GM12873 (cell line): ENCODE data around the gene STRN.

Experiments
- TF ChIP-seq, protein P1 (sequence below): IDR thresholded peaks from 2 replicates; pipeline ENCODE4 v1.5.1; 2012; ENCODE audit warnings: low read depth, mild to moderate bottlenecking, moderate library complexity, low read length, control low read depth; ENCODE audit not compliant: insufficient read depth; ENCODE audit errors: missing control alignments

Gene STRN

DNA sequence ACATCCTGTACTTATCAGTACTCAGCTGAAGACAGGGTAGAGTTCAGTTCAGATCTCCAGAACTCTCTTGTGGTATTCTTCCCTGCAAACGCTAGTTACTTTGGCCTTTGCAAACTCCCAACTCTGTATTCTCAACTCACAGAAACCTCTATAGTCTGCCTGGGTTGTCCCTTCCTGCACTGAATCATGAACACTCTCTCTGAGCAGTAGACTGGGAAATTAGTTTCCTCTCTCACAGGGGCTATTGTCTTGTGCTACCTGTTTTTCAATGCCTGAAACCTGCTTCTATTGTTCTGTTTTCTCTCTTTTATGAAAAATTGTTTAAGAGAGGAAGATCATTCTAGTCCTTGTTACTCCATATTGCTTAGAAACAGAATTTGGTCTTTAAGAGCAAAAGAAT, 135.2 kb downstream of the STRN start:
- TF ChIP-seq, protein P1, sequence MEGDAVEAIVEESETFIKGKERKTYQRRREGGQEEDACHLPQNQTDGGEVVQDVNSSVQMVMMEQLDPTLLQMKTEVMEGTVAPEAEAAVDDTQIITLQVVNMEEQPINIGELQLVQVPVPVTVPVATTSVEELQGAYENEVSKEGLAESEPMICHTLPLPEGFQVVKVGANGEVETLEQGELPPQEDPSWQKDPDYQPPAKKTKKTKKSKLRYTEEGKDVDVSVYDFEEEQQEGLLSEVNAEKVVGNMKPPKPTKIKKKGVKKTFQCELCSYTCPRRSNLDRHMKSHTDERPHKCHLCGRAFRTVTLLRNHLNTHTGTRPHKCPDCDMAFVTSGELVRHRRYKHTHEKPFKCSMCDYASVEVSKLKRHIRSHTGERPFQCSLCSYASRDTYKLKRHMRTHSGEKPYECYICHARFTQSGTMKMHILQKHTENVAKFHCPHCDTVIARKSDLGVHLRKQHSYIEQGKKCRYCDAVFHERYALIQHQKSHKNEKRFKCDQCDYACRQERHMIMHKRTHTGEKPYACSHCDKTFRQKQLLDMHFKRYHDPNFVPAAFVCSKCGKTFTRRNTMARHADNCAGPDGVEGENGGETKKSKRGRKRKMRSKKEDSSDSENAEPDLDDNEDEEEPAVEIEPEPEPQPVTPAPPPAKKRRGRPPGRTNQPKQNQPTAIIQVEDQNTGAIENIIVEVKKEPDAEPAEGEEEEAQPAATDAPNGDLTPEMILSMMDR: no peak

DNA sequence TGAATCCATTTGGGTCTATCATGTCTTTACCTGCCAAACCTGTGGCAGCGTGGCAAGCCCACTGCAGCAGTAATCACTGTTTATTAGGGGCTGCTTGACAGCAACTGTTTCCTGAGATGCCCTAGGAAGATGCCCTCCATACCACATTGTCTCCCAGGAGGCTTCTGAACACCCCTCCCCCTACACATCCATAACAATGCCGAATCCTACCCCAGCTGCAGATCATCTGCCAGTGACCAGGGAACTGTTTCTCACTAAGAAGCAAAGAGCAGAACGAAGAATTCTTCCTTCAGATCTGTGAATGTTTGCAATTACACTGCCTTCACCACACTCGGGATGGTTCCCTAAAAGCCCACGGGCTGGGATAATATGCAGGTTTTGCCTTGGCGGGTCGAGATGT, 142.1 kb downstream of the STRN start:
- TF ChIP-seq, protein P1: no peak

DNA sequence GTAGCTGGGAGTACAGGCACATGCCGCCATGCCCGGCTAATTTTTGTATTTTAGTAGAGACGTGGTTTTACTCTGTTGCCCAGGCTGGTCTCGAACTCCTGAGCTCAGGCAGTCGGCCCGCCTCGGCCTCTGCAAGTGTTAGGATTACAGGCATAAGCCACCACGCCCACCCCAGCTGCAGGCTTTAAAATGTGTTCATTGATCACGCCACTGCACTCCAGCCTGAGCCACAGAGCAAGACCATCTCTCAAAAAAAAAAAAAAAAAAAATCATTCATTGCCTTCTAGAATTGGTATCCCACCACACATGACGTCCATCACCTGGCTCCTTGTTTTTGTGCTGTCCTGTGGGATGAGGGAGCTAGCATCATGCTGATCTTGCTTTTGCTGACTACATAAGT, 142.5 kb downstream of the STRN start:
- TF ChIP-seq, protein P1: no peak

DNA sequence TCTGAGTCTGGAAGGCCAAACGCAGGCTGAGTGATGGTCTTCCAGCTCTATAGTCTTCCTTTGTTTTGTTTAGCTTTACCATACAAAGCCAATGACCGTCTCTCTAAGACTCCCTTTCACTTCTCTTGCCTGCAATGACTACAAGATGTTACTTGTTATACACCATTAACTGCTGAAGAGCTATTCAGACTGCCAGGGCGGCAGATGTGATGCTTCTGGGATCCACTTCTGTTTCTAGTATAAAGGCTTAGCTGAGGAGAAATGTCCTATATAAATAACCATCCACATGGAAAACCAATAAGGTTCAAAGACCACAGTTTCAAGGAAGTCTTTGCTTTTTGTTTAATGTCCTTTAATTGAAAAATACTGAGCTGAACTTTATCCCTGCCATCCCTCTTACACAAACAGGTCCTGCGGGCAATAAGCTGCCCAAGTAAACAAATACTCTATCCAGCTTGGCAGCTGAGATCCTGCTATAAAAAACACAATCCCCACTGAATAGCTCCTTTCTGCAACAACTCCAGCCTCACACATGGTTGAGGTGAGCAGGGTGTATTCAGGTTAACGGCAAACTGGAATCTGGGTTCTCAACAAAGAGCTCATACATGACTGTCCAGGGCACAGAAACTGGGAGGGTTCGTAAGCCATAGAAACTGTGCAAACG, 145.3 kb downstream of the STRN start:
- TF ChIP-seq, protein P1: no peak

DNA sequence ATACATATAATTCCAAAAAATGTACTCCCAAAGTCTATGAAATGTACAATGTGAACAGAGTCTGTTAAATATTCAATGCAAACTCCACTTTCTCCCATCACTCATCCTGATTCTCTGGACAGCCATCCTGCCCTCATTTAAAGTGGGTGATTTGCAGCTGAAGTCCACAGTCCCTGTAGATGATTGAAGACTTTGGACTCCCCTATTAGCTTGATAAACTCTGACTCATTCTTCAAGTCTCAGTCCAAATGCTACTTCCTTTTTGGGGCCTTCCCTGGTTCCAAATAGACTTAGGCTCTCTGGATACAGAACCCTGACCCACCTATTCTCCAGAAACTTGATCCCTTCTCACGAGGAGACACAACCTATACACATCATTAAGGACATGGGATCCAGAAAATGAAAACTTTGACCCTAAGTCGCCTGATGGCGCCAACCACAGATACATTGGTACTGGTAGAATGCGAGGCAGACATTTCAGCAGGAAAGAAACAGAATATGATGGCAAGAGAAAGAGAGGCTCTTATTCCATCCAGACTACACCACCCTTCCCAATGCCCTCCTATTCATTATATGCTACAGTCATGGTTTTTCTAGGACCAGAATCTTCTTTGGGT, 147.1 kb downstream of the STRN start:
- TF ChIP-seq, protein P1: no peak

DNA sequence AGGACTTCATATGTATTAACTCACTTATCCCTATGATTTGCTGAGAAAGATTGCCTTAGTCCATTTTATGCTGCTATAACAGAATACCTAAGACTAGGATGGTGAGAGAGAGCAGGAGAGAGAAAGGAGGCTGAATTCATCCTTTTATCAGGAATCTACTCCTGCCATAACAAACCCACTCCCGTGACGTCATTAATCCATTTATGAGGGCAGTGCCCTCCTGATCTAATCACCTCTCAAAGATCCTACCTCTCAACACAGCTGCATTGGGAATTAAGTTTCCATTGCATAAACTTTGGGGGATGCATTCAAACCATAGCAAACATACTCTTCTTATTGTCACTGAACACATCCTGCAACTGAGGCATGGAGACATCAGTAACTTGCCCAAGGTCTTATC, 147.8 kb downstream of the STRN start:
- TF ChIP-seq, protein P1: no peak

DNA sequence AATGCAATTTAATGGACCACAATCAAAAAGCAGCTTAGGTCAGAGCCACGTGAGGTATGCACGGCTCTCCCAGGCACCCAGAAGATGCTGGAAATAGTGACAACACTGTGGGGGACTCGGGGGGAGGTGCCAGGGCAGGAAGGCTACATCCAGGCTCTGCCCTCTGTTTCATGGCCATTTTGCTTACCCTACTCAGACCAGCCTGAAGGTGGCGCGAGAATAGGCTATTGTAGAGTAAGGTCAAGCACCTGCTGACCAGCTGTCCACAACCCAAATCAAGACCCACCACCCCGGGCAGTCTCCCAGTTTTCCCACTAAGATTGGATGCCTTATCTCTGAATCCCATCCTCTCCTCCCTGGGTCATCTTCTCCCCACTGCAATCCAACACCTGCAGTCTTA, 154.1 kb downstream of the STRN start:
- TF ChIP-seq, protein P1: peak; percentile 35
